GM12878 (cell line): ENCODE data around the gene THSD4. TPM values are rescaled to one million over a fixed set of nuclear protein-coding genes. Genes with fewer than 3 reads are reported as not detected.

Source experiments
- ATAC-seq: fragments of 200-7000 bp; cut with Tn5 transposase; 3 replicates; pipeline ENCODE4 v1.9.1; 2020; ENCODE audit warnings: mild to moderate bottlenecking, moderate library complexity
- BruUV-seq: library from RNA; stranded (reverse); fragments of 400-500 nt; replicated peaks from 2 replicates; lab custom pipeline; 2021; lab: Mats Ljungman, UMichigan
- CTCF ChIA-PET: fragments of 300-600 bp; sonication (Branson Sonifier 250); formaldehyde crosslinking; extraction: SDS; loops from one replicate; lab custom pipeline; 2021; ENCODE audit warnings: inconsistent platforms; lab: Yijun Ruan, JAX
- POLR2A ChIA-PET: fragments of 350-600 bp; formaldehyde crosslinking; extraction: SDS; loops from one replicate; lab custom pipeline; 2021; ENCODE audit warnings: inconsistent platforms; lab: Charles Lee
- RAD21 ChIA-PET: fragments of 300-600 bp; sonication (Branson Sonifier 250); formaldehyde crosslinking; loops from one replicate; lab custom pipeline; 2023; ENCODE audit warnings: antibody characterized with exemption; ENCODE audit not compliant: unreplicated experiment; lab: Charles Lee
- SMC1A ChIA-PET: fragments of 300-600 bp; sonication (Branson Sonifier 250); formaldehyde crosslinking; loops from one replicate; lab custom pipeline; 2023; ENCODE audit not compliant: unreplicated experiment, uncharacterized antibody; lab: Charles Lee
- DNase-seq: peaks from one replicate; pipeline ENCODE4 v3.0.0-alpha.2; 2011; ENCODE audit warnings: low read depth, low spot score
- FAIRE-seq: peaks from 3 replicates; lab custom pipeline; 2011; peaks lifted over from hg19 to GRCh38; lab: Jason Lieb, UNC
- H2AFZ ChIP-seq: 2 replicates; pipeline ENCODE4 v1.6.0; 2011; ENCODE audit warnings: low read depth, low read length, control low read depth; ENCODE audit not compliant: control insufficient read depth
- H3K27ac ChIP-seq: 2 replicates; pipeline ENCODE4 v1.5.1; 2011; ENCODE audit warnings: control low read depth; ENCODE audit not compliant: control insufficient read depth, insufficient read depth
- H3K27me3 ChIP-seq, 2 experiments: replicated peaks in 1 of 2; 2 replicates each; pipeline versions ENCODE4 v1.6.0 to v1.6.1; 2011; ENCODE audit warnings: low read length in 1 of 2; ENCODE audit not compliant: control insufficient read depth in 2 of 2, insufficient read depth in 2 of 2
- H3K36me3 ChIP-seq, 2 experiments: 2 replicates each; pipeline ENCODE4 v1.5.1; 2011; ENCODE audit warnings: low read length in 1 of 2; ENCODE audit not compliant: control insufficient read depth in 2 of 2, insufficient read depth in 2 of 2
- H3K4me1 ChIP-seq: 2 replicates; pipeline ENCODE4 v1.6.1; 2011; ENCODE audit warnings: mild to moderate bottlenecking, low read length, moderate library complexity, mixed read lengths; ENCODE audit not compliant: control insufficient read depth, insufficient read depth
- H3K4me2 ChIP-seq: 2 replicates; pipeline ENCODE4 v1.6.0; 2011; ENCODE audit warnings: control low read depth; ENCODE audit not compliant: control insufficient read depth, insufficient read depth
- H3K4me3 ChIP-seq: fragments of 200-600 bp; sonication (generic); 2 replicates; pipeline ENCODE4 v1.5.1; 2016
- H3K79me2 ChIP-seq: 2 replicates; pipeline ENCODE4 v1.6.0; 2011; ENCODE audit warnings: low read length; ENCODE audit not compliant: control insufficient read depth, insufficient read depth
- H3K9ac ChIP-seq: 2 replicates; pipeline ENCODE4 v1.8.0; 2011; ENCODE audit warnings: low read length, control low read depth, mixed read lengths; ENCODE audit not compliant: control insufficient read depth, insufficient read depth
- H3K9me3 ChIP-seq: replicated peaks from 3 replicates; pipeline ENCODE4 v1.5.1; 2011; ENCODE audit warnings: mild to moderate bottlenecking, low read length; ENCODE audit not compliant: control insufficient read depth, insufficient read depth
- H4K20me1 ChIP-seq: 2 replicates; pipeline ENCODE4 v1.6.0; 2011; ENCODE audit not compliant: control insufficient read depth, insufficient read depth
- BMI1 ChIP-seq: fragments of 450-650 bp; IDR thresholded peaks from 2 replicates; pipeline ENCODE4 v1.6.1; 2016; ENCODE audit warnings: mild to moderate bottlenecking, moderate library complexity, borderline replicate concordance
- BRCA1 ChIP-seq: IDR thresholded peaks from 2 replicates; pipeline ENCODE4 v1.6.1; 2011; ENCODE audit warnings: low read depth, low read length, improper control_type of control experiment
- EED ChIP-seq: sonication (generic); IDR thresholded peaks from 2 replicates; pipeline ENCODE4 v1.6.1; 2016; ENCODE audit warnings: antibody characterized with exemption, low read depth
- ESRRA ChIP-seq: IDR thresholded peaks from 2 replicates; pipeline ENCODE4 v1.6.1; 2012; ENCODE audit warnings: mild to moderate bottlenecking, low read length, improper control_type of control experiment
- GABPA ChIP-seq: IDR thresholded peaks from 2 replicates; pipeline ENCODE4 v1.6.1; 2014; ENCODE audit warnings: antibody characterized with exemption, low read depth, mild to moderate bottlenecking, inconsistent platforms
- HDAC2 ChIP-seq: fragments of 200-600 bp; sonication (generic); IDR thresholded peaks from 2 replicates; pipeline ENCODE4 v1.6.1; 2017
- HDGF ChIP-seq: fragments of 450-650 bp; IDR thresholded peaks from 2 replicates; pipeline ENCODE4 v1.6.1; 2016; ENCODE audit warnings: antibody characterized with exemption
- MEF2A ChIP-seq: IDR thresholded peaks from 2 replicates; pipeline ENCODE4 v1.6.1; 2011; ENCODE audit warnings: low read depth, mild to moderate bottlenecking, low read length, moderate library complexity; ENCODE audit not compliant: insufficient read depth
- MYC ChIP-seq: IDR thresholded peaks from 2 replicates; pipeline ENCODE4 v1.6.1; 2011; ENCODE audit warnings: mild to moderate bottlenecking, low read length, moderate library complexity, inconsistent platforms; ENCODE audit not compliant: insufficient read depth, insufficient replicate concordance, insufficient read length, severe bottlenecking
- RAD21 ChIP-seq: IDR thresholded peaks from 2 replicates; pipeline ENCODE4 v1.6.1; 2011; ENCODE audit warnings: mild to moderate bottlenecking, low read depth, low read length, moderate library complexity; ENCODE audit not compliant: insufficient read depth
- RBBP5 ChIP-seq: fragments of 200-600 bp; sonication (generic); conservative IDR thresholded peaks from 2 replicates; pipeline ENCODE4 v1.6.1; 2016
- RCOR1 ChIP-seq: conservative IDR thresholded peaks from 2 replicates; pipeline ENCODE4 v1.6.1; 2012; ENCODE audit warnings: low read depth, low read length, improper control_type of control experiment
- ZZZ3 ChIP-seq: IDR thresholded peaks from 2 replicates; pipeline ENCODE4 v1.6.1; 2011; ENCODE audit warnings: low read depth; ENCODE audit not compliant: control insufficient read depth, insufficient read length
- WGBS: methylation state at CpG from one replicate; pipeline ENCODE4 v1.1.6; 2016; ENCODE audit warnings: low lambda C conversion rate; ENCODE audit not compliant: insufficient replicate concordance, insufficient coverage; ENCODE audit errors: missing lambda C conversion rate; 5-methylcytosine and 5-hydroxymethylcytosine counted together
- in situ Hi-C: fragments of 300-500 bp; cut with MboI; formaldehyde crosslinking; loops from 9 replicates; pipeline ENCODE4 v1.14.3; 2018; ENCODE audit warnings: mixed read lengths
- intact Hi-C: fragments of 100-400 bp; cut with micrococcal nuclease; formaldehyde crosslinking; loops from one replicate; pipeline ENCODE4 v1.14.2; 2022; ENCODE audit not compliant: unreplicated experiment
- polyA plus RNA-seq, 11 experiments: library from polyadenylated mRNA; depleted of rRNA in 4 of 11; unstranded in 6 of 11; stranded (reverse) in 5 of 11; fragments of >200 nt; fragmentation: Nextera tagmentation in 4 of 11; fragmentation: Illumina TruSeq in 1 of 11; extraction: Ambion mirVana in 4 of 11; extraction: Trizol in 1 of 11; gene quantifications; 1 replicate in 1 of 11; 2 replicates in 10 of 11; pipeline versions ENCODE4 v1.2.1 to v1.2.3, GENCODE V29; 2011 to 2016; ENCODE audit warnings: inconsistent platforms in 2 of 11, missing spikeins in 2 of 11, low read depth in 1 of 11
- total RNA-seq, 4 experiments: library from RNA; depleted of rRNA in 3 of 4; stranded (reverse); fragments of >200 nt in 3 of 4; fragmentation: Illumina TruSeq in 1 of 4; extraction: Trizol in 1 of 4; gene quantifications; 2 replicates each; pipeline versions ENCODE4 v1.2.1 to v1.2.3, GENCODE V29; 2013 to 2021
- TF ChIP-seq, protein P1 (sequence below): fragments of 450-650 bp; IDR thresholded peaks from 2 replicates; pipeline ENCODE4 v1.6.1; 2014; ENCODE audit warnings: mild to moderate bottlenecking

THSD4 gene
- total and polyA plus RNA-seq, 10 of the 15 experiments (the other 5 are each of a cell fraction or from before 2014, with no cell fraction given): 0.04 to 0.13 (median 0.05) TPM; not detected in 7

- H3K27me3 ChIP-seq: no peaks in the 10 kb centered on the region
- no peak overlapping the region for H2AFZ ChIP-seq
- FAIRE-seq (no peak), ATAC-seq (no peak), DNase-seq (no peak)
- no peak overlapping the region for H3K9ac ChIP-seq
- H3K9me3 ChIP-seq: no peaks in the 10 kb centered on the region
- SMC1A ChIA-PET: interaction anchor here (0.6 kb wide), 1 partner anchor 1176 kb away, joined by 3 read pairs; no protein-coding TSS in a partner anchor
- no peaks in the 10 kb centered on the region for H3K4me1 ChIP-seq
- in situ Hi-C loops: no loop called here
- H3K36me3 ChIP-seq: no peaks in the 10 kb centered on the region
- CTCF ChIA-PET: no interaction called here
- intact Hi-C loops: no loop called here
- BruUV-seq: no TSS peak
- H3K4me2 ChIP-seq: no peak overlapping the region
- no peaks in the 10 kb centered on the region for H3K79me2 ChIP-seq
- RAD21 ChIA-PET: interaction anchor here (0.6 kb wide), 1 partner anchor 307 kb away, joined by 3 read pairs; no protein-coding TSS in a partner anchor
- WGBS: 35% methylated on average over 6 of the region's 6 CpGs
- POLR2A ChIA-PET: no interaction called here
- H3K4me3 ChIP-seq: no peak overlapping the region
- H3K27ac ChIP-seq: no peak overlapping the region
- no peak for TF ChIP-seq MEF2A
- TF ChIP-seq ZZZ3: no peak
- TF ChIP-seq BRCA1: no peak
- TF ChIP-seq, all 136 proteins: peak for 0
- no peaks in the 10 kb centered on the region for H4K20me1 ChIP-seq
These were observed 35.8 kb upstream of the THSD4 start for GRCh38 chr15:71079208-71080044.

DNA sequence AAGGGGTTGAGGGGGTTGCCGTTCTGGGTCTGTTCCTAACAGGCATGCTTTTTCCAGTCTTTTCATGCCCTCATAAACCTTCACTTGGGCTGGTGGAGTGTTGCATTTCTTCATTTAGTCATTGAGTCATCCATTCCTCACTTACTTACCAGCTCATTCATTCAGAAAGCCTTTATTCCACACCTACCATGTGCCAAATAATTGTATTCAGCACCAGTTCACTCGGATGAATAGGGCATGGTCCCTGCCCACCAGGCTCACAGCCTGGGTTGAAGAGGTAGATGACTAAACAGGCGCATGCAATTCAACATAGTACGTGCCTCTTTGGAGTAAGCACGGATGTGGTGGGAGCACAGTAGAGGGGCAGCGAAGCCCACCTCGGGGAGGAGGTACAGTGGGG, 35.1 kb upstream of the THSD4 start:
- in situ Hi-C loops: no loop called here
- Histone ChIP-seq H3K79me2 (no peaks in the 10 kb centered on the region), H3K4me2 (no peak overlapping the region), H3K27me3 (no peaks in the 10 kb centered on the region), H3K9ac (no peak overlapping the region), H3K36me3 (no peaks in the 10 kb centered on the region), H3K4me3 (no peak overlapping the region), H2AFZ (no peak overlapping the region), H3K27ac (no peak overlapping the region), H4K20me1 (no peaks in the 10 kb centered on the region), H3K9me3 (no peaks in the 10 kb centered on the region), H3K4me1 (no peaks in the 10 kb centered on the region)
- intact Hi-C loops: no loop called here
- ChIA-PET CTCF (no interaction called here), POLR2A (no interaction called here), RAD21 (interaction anchor here (0.6 kb wide), 1 partner anchor 308 kb away, joined by 3 read pairs; no protein-coding TSS in a partner anchor), SMC1A (no interaction called here)
- WGBS: 53% methylated on average over 7 of the region's 7 CpGs
- FAIRE-seq (no peak), ATAC-seq (no peak), DNase-seq (no peak)
- no TSS peak for BruUV-seq
- TF ChIP-seq HDGF (no peak), RAD21 (no peak), ESRRA (no peak), EED (no peak), GABPA (no peak), MYC (no peak), RBBP5 (no peak), RCOR1 (no peak), HDAC2 (no peak), BMI1 (no peak)
- TF ChIP-seq, protein P1, sequence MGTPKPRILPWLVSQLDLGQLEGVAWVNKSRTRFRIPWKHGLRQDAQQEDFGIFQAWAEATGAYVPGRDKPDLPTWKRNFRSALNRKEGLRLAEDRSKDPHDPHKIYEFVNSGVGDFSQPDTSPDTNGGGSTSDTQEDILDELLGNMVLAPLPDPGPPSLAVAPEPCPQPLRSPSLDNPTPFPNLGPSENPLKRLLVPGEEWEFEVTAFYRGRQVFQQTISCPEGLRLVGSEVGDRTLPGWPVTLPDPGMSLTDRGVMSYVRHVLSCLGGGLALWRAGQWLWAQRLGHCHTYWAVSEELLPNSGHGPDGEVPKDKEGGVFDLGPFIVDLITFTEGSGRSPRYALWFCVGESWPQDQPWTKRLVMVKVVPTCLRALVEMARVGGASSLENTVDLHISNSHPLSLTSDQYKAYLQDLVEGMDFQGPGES: no peak
